BE2C (cell line): ENCODE measurements around the gene SETD6.

ENCODE experiments used
- DNase-seq: peaks from one replicate; pipeline ENCODE4 v3.0.0-alpha.2; 2020
- H3K27me3 ChIP-seq: fragments of 250-450 bp; sonication (Bioruptor Pico); 2 replicates; pipeline ENCODE4 v1.5.1; 2020; ENCODE audit warnings: mild to moderate bottlenecking
- H3K36me3 ChIP-seq: fragments of 250-450 bp; sonication (Bioruptor Pico); 2 replicates; pipeline ENCODE4 v1.5.1; 2020; ENCODE audit warnings: mild to moderate bottlenecking
- H3K4me1 ChIP-seq: fragments of 250-450 bp; sonication (Bioruptor Pico); 2 replicates; pipeline ENCODE4 v1.5.1; 2020
- H3K4me3 ChIP-seq: 2 replicates; pipeline ENCODE4 v1.5.1; 2011; ENCODE audit warnings: low read depth, low read length
- H3K9me3 ChIP-seq: fragments of 250-450 bp; sonication (Bioruptor Pico); 2 replicates; pipeline ENCODE4 v1.5.1; 2020
- TF ChIP-seq, protein P1 (sequence below): IDR thresholded peaks from 2 replicates; pipeline ENCODE4 v1.5.1; 2012; ENCODE audit warnings: mild to moderate bottlenecking, low read depth, low read length

SETD6 gene

DNA sequence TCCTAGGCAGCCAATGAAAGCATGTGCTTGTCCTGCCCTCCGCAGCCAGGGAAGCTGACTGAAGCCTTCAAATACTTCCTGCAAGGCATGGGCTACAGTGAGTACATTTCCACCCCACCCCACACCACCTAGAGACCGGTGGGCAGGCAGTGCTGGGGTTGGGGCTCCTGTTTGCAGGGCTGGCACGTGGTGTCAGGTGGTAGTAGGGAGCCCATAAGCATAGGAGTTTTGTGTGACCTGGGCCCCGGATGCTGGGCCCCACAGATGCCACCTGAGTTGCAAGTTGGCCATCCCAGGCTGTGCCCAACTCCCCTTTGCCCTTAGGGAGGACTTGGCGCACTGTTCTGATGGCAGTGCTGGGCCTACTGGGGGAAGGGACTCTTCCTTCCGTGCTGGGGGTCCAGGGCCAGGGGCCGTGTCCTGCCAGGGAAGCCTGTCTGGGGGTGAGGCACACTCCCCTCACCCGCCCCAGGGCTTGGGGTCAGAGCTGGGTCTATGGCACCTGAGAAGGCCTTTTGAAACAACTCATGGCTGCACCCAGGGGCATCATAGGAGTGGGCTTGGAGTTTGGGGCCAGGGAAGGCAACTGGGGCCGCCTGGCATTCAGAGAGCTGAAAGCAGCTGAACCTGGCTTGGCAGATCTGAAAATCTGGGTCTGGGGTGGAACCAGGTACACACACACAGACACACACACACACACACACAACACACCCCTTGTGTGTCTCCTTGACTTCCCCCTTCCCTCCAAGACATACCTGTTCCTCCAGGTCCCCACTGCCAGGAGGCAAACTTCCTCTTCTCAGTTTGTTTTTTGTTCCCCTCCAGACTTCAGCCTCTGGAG, 5.8 kb upstream of the SETD6 start:
- Histone ChIP-seq H3K36me3 (peaks cover 18% of the 10 kb centered on the region), H3K4me1 (no peaks in the 10 kb centered on the region)
- TF ChIP-seq, protein P1, sequence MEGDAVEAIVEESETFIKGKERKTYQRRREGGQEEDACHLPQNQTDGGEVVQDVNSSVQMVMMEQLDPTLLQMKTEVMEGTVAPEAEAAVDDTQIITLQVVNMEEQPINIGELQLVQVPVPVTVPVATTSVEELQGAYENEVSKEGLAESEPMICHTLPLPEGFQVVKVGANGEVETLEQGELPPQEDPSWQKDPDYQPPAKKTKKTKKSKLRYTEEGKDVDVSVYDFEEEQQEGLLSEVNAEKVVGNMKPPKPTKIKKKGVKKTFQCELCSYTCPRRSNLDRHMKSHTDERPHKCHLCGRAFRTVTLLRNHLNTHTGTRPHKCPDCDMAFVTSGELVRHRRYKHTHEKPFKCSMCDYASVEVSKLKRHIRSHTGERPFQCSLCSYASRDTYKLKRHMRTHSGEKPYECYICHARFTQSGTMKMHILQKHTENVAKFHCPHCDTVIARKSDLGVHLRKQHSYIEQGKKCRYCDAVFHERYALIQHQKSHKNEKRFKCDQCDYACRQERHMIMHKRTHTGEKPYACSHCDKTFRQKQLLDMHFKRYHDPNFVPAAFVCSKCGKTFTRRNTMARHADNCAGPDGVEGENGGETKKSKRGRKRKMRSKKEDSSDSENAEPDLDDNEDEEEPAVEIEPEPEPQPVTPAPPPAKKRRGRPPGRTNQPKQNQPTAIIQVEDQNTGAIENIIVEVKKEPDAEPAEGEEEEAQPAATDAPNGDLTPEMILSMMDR: no peak

GRCh38 chr16:58510097-58510775, 5.1 kb upstream of the SETD6 start:
- H3K27me3 ChIP-seq: no peaks in the 10 kb centered on the region
- peaks cover 18% of the 10 kb centered on the region; the same call in 1 of the 2 replicates for H3K36me3 ChIP-seq
- TF ChIP-seq, protein P1: no peak
- H3K9me3 ChIP-seq: no peaks in the 10 kb centered on the region
- H3K4me1 ChIP-seq: no peaks in the 10 kb centered on the region
- H3K4me3 ChIP-seq: no peak overlapping the region
- DNase-seq: no peak

More for the DNA sequence above, 5.8 kb upstream of the SETD6 start:
- DNase-seq: no peak
- Histone ChIP-seq H3K9me3 (no peaks in the 10 kb centered on the region), H3K4me3 (no peak overlapping the region), H3K27me3 (no peaks in the 10 kb centered on the region)

- Histone ChIP-seq H3K4me1 (no peaks in the 10 kb centered on the region), H3K36me3 (peaks cover 18% of the 10 kb centered on the region; the same call in 1 of the 2 replicates), H3K4me3 (no peak overlapping the region), H3K9me3 (no peaks in the 10 kb centered on the region), H3K27me3 (no peaks in the 10 kb centered on the region)
- TF ChIP-seq, protein P1: no peak
- no peak for DNase-seq
Observed at GRCh38 chr16:58510776-58511628, 4.3 kb upstream of the SETD6 start.

- TF ChIP-seq, protein P1: peak; percentile 87
- Histone ChIP-seq H3K36me3 (peaks cover 24% of the 10 kb centered on the region), H3K4me1 (no peaks in the 10 kb centered on the region; the same call in 1 of the 2 replicates), H3K4me3 (no peak overlapping the region), H3K27me3 (no peaks in the 10 kb centered on the region), H3K9me3 (no peaks in the 10 kb centered on the region)
- DNase-seq: peak; percentile 90
Observed at GRCh38 chr16:58511933-58512815, 3.1 kb upstream of the SETD6 start.

GRCh38 chr16:58513874-58514273, 1.4 kb upstream of the SETD6 start:
- TF ChIP-seq, protein P1: no peak
- Histone ChIP-seq H3K4me3 (peak overlapping the region; percentile 87), H3K9me3 (no peaks in the 10 kb centered on the region), H3K36me3 (peaks cover 33% of the 10 kb centered on the region), H3K4me1 (no peaks in the 10 kb centered on the region; the same call in 1 of the 2 replicates), H3K27me3 (no peaks in the 10 kb centered on the region)
- DNase-seq: no peak
